NT2/D1 (cell line): ENCODE results near the gene M1AP.

ENCODE experiments used
- YY1 ChIP-seq: IDR thresholded peaks from 2 replicates; pipeline ENCODE4 v1.6.1; 2011; ENCODE audit not compliant: insufficient read length, insufficient read depth
- ZNF274 ChIP-seq: IDR thresholded peaks from 2 replicates; pipeline ENCODE4 v1.6.1; 2011; ENCODE audit warnings: mild to moderate bottlenecking, low read depth, low read length

DNA sequence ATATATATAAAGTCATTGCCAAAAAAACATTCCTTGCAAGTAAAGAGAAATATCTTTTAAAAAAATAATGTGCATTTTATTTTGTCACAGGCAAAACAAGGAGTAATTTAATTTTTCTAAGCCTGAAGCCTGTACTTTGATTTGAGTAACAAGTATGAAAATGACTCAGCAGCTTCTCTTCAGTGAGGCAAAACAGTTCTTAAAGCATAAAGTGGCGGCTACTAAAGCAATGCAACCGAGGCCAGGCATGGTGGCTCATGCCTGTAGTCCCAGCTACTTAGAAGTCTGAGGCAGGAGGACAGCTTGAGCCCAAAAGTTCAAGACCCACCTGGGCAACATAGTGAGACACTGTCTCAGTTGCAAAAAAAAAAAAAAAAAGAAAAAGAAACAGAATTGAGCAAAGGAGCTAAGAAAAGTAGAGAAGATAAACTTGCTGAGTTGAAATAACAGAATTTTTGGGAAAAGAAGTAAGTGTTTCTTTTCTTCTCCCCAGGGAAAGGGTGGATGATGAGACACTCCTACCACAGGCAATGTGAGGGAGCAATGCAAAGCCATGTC, 64.0 kb downstream of the M1AP start:
- TF ChIP-seq YY1 (no peak), ZNF274 (no peak)
